ENCODE measurements around the gene ABR. TPM values are rescaled to one million over a fixed set of nuclear protein-coding genes. Genes with fewer than 3 reads are reported as not detected.

ABR gene
- total and polyA plus RNA-seq, 12 donors = 5.3 to 152 (median 105) TPM

DNA sequence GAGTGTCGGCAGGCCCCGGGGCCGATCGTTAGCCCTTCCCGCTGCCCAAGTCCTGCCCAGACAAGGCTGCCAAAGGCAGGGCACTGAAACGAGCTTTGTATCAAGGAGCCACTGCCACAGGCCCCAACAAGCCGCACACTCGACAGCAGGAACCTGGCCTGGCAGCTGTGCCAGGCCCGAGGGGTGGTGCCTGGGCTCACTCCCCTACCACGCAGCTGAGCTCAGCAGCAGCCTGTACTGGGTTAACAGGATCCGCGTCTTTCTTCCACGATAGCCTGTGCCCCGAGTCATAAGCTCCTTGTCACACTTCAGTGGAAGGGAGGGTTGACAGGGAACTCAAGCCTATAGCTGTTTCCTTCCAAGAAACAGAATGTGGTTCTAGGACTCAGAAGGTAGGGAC is 87.9 kb downstream of the ABR start:
- intact Hi-C loops (cut with DNase I) = no loop called here
- Histone ChIP-seq H3K36me3 (replicated peaks in 1 of 2) (peaks cover 0 to 15% of the 10 kb centered on the region in 2 donors), H3K9me3 (replicated peaks in 1 of 3) (no peaks in the 10 kb centered on the region), H3K4me3 (no peak overlapping the region), H3K27me3 (no peaks in the 10 kb centered on the region), H3K27ac (no peak overlapping the region), H3K4me1 (replicated peaks in 1 of 2) (peaks cover 8 to 35% of the 10 kb centered on the region in 2 donors)
- TF ChIP-seq POLR2A (IDR thresholded peaks at IDR 0.05) = no peak
- TF ChIP-seq, protein P1, sequence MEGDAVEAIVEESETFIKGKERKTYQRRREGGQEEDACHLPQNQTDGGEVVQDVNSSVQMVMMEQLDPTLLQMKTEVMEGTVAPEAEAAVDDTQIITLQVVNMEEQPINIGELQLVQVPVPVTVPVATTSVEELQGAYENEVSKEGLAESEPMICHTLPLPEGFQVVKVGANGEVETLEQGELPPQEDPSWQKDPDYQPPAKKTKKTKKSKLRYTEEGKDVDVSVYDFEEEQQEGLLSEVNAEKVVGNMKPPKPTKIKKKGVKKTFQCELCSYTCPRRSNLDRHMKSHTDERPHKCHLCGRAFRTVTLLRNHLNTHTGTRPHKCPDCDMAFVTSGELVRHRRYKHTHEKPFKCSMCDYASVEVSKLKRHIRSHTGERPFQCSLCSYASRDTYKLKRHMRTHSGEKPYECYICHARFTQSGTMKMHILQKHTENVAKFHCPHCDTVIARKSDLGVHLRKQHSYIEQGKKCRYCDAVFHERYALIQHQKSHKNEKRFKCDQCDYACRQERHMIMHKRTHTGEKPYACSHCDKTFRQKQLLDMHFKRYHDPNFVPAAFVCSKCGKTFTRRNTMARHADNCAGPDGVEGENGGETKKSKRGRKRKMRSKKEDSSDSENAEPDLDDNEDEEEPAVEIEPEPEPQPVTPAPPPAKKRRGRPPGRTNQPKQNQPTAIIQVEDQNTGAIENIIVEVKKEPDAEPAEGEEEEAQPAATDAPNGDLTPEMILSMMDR (IDR thresholded peaks at IDR 0.05) = no peak
- DNase-seq = no peak
- WGBS, 4 donors = 83 to 95% (median 92%) methylated on average over 14 of the region's 14 CpGs

GRCh38 chr17:1091190-1091534 is 88.6 kb downstream of the ABR start:
- Histone ChIP-seq H3K4me1 (replicated peaks in 1 of 2) (peaks cover 9 to 35% of the 10 kb centered on the region in 2 donors), H3K27me3 (no peaks in the 10 kb centered on the region), H3K27ac (peak overlapping the region in 1 of 5 donors; percentile 88), H3K4me3 (no peak overlapping the region), H3K36me3 (replicated peaks in 1 of 2) (peaks cover 0 to 15% of the 10 kb centered on the region in 2 donors), H3K9me3 (replicated peaks in 1 of 3) (no peaks in the 10 kb centered on the region)
- peak in 1 of 7 donors; percentile 16 for DNase-seq
- TF ChIP-seq, protein P1 (IDR thresholded peaks at IDR 0.05) = no peak
- TF ChIP-seq POLR2A (IDR thresholded peaks at IDR 0.05) = no peak
- intact Hi-C loops (cut with DNase I) = no loop called here
- WGBS, 4 donors = 82 to 95% (median 92%) methylated on average over 7 to 8 of the region's 8 CpGs

- WGBS, 4 donors = 82 to 88% (median 86%) methylated on average over 15 to 19 of the region's 19 CpGs
- TF ChIP-seq POLR2A (IDR thresholded peaks at IDR 0.05) = no peak
- TF ChIP-seq, protein P1 (IDR thresholded peaks at IDR 0.05) = no peak
- intact Hi-C loops (cut with DNase I) = no loop called here
- Histone ChIP-seq H3K27ac (peak overlapping the region in 2 of 5 donors; percentile 58 to 88), H3K9me3 (replicated peaks in 1 of 3) (no peaks in the 10 kb centered on the region), H3K4me3 (no peak overlapping the region), H3K4me1 (replicated peaks in 1 of 2) (peaks cover 9 to 35% of the 10 kb centered on the region in 2 donors), H3K36me3 (replicated peaks in 1 of 2) (peaks cover 0 to 15% of the 10 kb centered on the region in 2 donors), H3K27me3 (no peaks in the 10 kb centered on the region)
- peak in 1 of 7 donors; percentile 26 for DNase-seq
Observed at GRCh38 chr17:1090465-1091189, 89.2 kb downstream of the ABR start.

GRCh38 chr17:1089915-1090314 is 89.9 kb downstream of the ABR start:
- no peak for TF ChIP-seq POLR2A (IDR thresholded peaks at IDR 0.05)
- TF ChIP-seq, protein P1 (IDR thresholded peaks at IDR 0.05) = no peak

More at GRCh38 chr17:1089915-1090314, 89.9 kb downstream of the ABR start:
- Histone ChIP-seq H3K4me3 (no peak overlapping the region), H3K4me1 (replicated peaks in 1 of 2) (peaks cover 9 to 35% of the 10 kb centered on the region in 2 donors), H3K9me3 (replicated peaks in 1 of 3) (no peaks in the 10 kb centered on the region), H3K36me3 (replicated peaks in 1 of 2) (peaks cover 0 to 15% of the 10 kb centered on the region in 2 donors), H3K27ac (peak overlapping the region in 2 of 5 donors; percentile 58 to 88), H3K27me3 (no peaks in the 10 kb centered on the region)
- intact Hi-C loops (cut with DNase I) = no loop called here
- DNase-seq = peak in 5 of 7 donors; percentile 27 to 72 (median 60)
- WGBS, 4 donors = 66 to 86% (median 71%) methylated on average over 2 to 13 of the region's 13 CpGs

All from adrenal gland (tissue), 12 donors.